HTR-8/SVneo (cell line): ENCODE measurements around the gene FXYD7.
"Not testable (repeated sequence)": the region's sequence is repeated elsewhere in the genome, so short reads cannot be mapped to it uniquely, and the experiment has no call there.

ENCODE experiments used
- DNase-seq: peaks from one replicate; pipeline ENCODE4 v3.0.0; 2011; ENCODE audit warnings: low spot score, mixed read lengths; ENCODE audit not compliant: insufficient read length
- FAIRE-seq: peaks from 2 replicates; lab custom pipeline; 2011; peaks lifted over from hg19 to GRCh38; lab: Jason Lieb, UNC

The FXYD7 gene

GRCh38 chr19:35143231-35143715, at the start of gene FXYD7:
TSS of gene FXYD7 (plus strand) at chr19:35143255. CDS start at chr19:35143334, 79 bp downstream.
- FAIRE-seq (no peak), DNase-seq (no peak)

- no peak for FAIRE-seq
- no peak for DNase-seq
These were observed 49.6 kb upstream of the FXYD7 start for GRCh38 chr19:35093430-35093829.

- FAIRE-seq (no peak), DNase-seq (no peak)
These were observed 49.0 kb upstream of the FXYD7 start for GRCh38 chr19:35093941-35094647.

- no peak for FAIRE-seq
- no peak for DNase-seq
These were observed 48.4 kb upstream of the FXYD7 start for GRCh38 chr19:35094656-35095055.

- FAIRE-seq (no peak), DNase-seq (no peak)
These were observed 47.2 kb upstream of the FXYD7 start for GRCh38 chr19:35095667-35096368.

GRCh38 chr19:35098413-35099049, 44.5 kb upstream of the FXYD7 start:
- FAIRE-seq (no peak), DNase-seq (no peak)

- FAIRE-seq: no peak
- no peak for DNase-seq
These were observed 43.7 kb upstream of the FXYD7 start for GRCh38 chr19:35099155-35099896.

- DNase-seq (no peak), FAIRE-seq (no peak)
These were observed 43.2 kb upstream of the FXYD7 start for GRCh38 chr19:35099897-35100275.

GRCh38 chr19:35100588-35101533, 42.2 kb upstream of the FXYD7 start:
- DNase-seq (no peak), FAIRE-seq (no peak)

- FAIRE-seq, DNase-seq: not testable (repeated sequence)
These were observed 41.1 kb upstream of the FXYD7 start for GRCh38 chr19:35101949-35102348.

- DNase-seq, FAIRE-seq: not testable (repeated sequence)
These were observed 39.4 kb upstream of the FXYD7 start for GRCh38 chr19:35103614-35104013.

- no peak for FAIRE-seq
These were observed 38.7 kb upstream of the FXYD7 start for GRCh38 chr19:35104361-35104760.

GRCh38 chr19:35105047-35105410, 38.0 kb upstream of the FXYD7 start:
- no peak for FAIRE-seq
- no peak for DNase-seq

More at GRCh38 chr19:35104361-35104760, 38.7 kb upstream of the FXYD7 start:
- no peak for DNase-seq

- peak; percentile 95 for FAIRE-seq
- no peak for DNase-seq
These were observed 37.4 kb upstream of the FXYD7 start for GRCh38 chr19:35105411-35106290.

GRCh38 chr19:35106291-35106583, 36.8 kb upstream of the FXYD7 start:
- DNase-seq: no peak

GRCh38 chr19:35106898-35107541, 36.0 kb upstream of the FXYD7 start:
- FAIRE-seq: no peak
- DNase-seq: no peak

More at GRCh38 chr19:35106291-35106583, 36.8 kb upstream of the FXYD7 start:
- FAIRE-seq: no peak

GRCh38 chr19:35107545-35107944, 35.5 kb upstream of the FXYD7 start:
- DNase-seq (no peak), FAIRE-seq (no peak)

- no peak for FAIRE-seq
- DNase-seq: no peak
These were observed 34.3 kb upstream of the FXYD7 start for GRCh38 chr19:35108730-35109129.
